WTC11 (cell line): ENCODE measurements around the gene SSH2. TPM values are rescaled to one million over a fixed set of nuclear protein-coding genes. Genes with fewer than 3 reads are reported as not detected.

Experiments used
- ATF1 ChIP-seq: sonication (generic); formaldehyde crosslinking; IDR thresholded peaks from 2 replicates; pipeline ENCODE4 v1.8.1; 2023; ENCODE audit warnings: mild to moderate bottlenecking, moderate library complexity, missing genetic modification reagents
- CBFB ChIP-seq: sonication (generic); formaldehyde crosslinking; IDR thresholded peaks from 2 replicates; pipeline ENCODE4 v1.8.1; 2022; ENCODE audit warnings: mild to moderate bottlenecking, low read depth, missing genetic modification reagents
- FOXP1 ChIP-seq: sonication (generic); formaldehyde crosslinking; IDR thresholded peaks from 2 replicates; pipeline ENCODE4 v1.8.0; 2022; ENCODE audit warnings: missing genetic modification reagents, mild to moderate bottlenecking, moderate library complexity, borderline replicate concordance
- GTF2I ChIP-seq: fragments of 250-450 bp; sonication (Bioruptor Pico); conservative IDR thresholded peaks from 2 replicates; pipeline ENCODE4 v1.4.0; 2021; ENCODE audit warnings: mild to moderate bottlenecking
- NR1H2 ChIP-seq: sonication (generic); formaldehyde crosslinking; IDR thresholded peaks from 2 replicates; pipeline ENCODE4 v1.9.0; 2021; ENCODE audit warnings: mild to moderate bottlenecking, moderate library complexity, missing genetic modification reagents
- NR3C1 ChIP-seq: sonication (generic); formaldehyde crosslinking; conservative IDR thresholded peaks from 2 replicates; pipeline ENCODE4 v1.8.1; 2023; ENCODE audit warnings: low read depth, mild to moderate bottlenecking, missing genetic modification reagents
- OVOL2 ChIP-seq: fragments of 250-450 bp; sonication (Bioruptor Pico); IDR thresholded peaks from 2 replicates; pipeline ENCODE4 v1.9.0; 2021; ENCODE audit warnings: mild to moderate bottlenecking, borderline replicate concordance
- ZNF263 ChIP-seq: sonication (generic); formaldehyde crosslinking; IDR thresholded peaks from 2 replicates; pipeline ENCODE4 v1.8.1; 2022; ENCODE audit warnings: low read depth, mild to moderate bottlenecking, moderate library complexity, missing genetic modification reagents
- ZNF423 ChIP-seq: fragments of 250-450 bp; sonication (Bioruptor Pico); IDR thresholded peaks from 2 replicates; pipeline ENCODE4 v2.1.2; 2022; ENCODE audit warnings: mild to moderate bottlenecking, moderate library complexity
- total RNA-seq: library from RNA; stranded (reverse); gene quantifications from 3 replicates; pipeline ENCODE4 v1.2.3, GENCODE V29; 2021
- TF ChIP-seq, protein P1 (sequence below): sonication (generic); formaldehyde crosslinking; IDR thresholded peaks from 2 replicates; pipeline ENCODE4 v1.8.1; 2023; ENCODE audit warnings: mild to moderate bottlenecking, missing genetic modification reagents, borderline replicate concordance
- TF ChIP-seq, protein P2 (sequence below): fragments of 200-600 bp; IDR thresholded peaks from 2 replicates; pipeline ENCODE4 v1.8.0; 2022; ENCODE audit warnings: antibody characterized with exemption
- TF ChIP-seq, protein P3 (sequence below): sonication (generic); formaldehyde crosslinking; IDR thresholded peaks from 2 replicates; pipeline ENCODE4 v1.8.0; 2023; ENCODE audit warnings: missing genetic modification reagents, mild to moderate bottlenecking, borderline replicate concordance
- TF ChIP-seq, protein P4 (sequence below): fragments of 250-450 bp; sonication (Bioruptor Pico); IDR thresholded peaks from 2 replicates; pipeline ENCODE4 v1.8.0; 2021; ENCODE audit warnings: mild to moderate bottlenecking
- TF ChIP-seq, protein P5 (sequence below): fragments of 250-450 bp; sonication (Bioruptor Pico); conservative IDR thresholded peaks from 2 replicates; pipeline ENCODE4 v1.9.0; 2021; ENCODE audit warnings: mild to moderate bottlenecking
- TF ChIP-seq, protein P6 (sequence below): sonication (generic); formaldehyde crosslinking; conservative IDR thresholded peaks from 2 replicates; pipeline ENCODE4 v1.8.1; 2023; ENCODE audit warnings: mild to moderate bottlenecking, low read depth, missing genetic modification reagents, moderate library complexity
- TF ChIP-seq, protein P7 (sequence below): sonication (generic); formaldehyde crosslinking; IDR thresholded peaks from 2 replicates; pipeline ENCODE4 v1.8.0; 2022; ENCODE audit warnings: missing genetic modification reagents

The SSH2 gene
- total RNA-seq, 1 experiment from 2014 or later: 14.3 TPM

DNA sequence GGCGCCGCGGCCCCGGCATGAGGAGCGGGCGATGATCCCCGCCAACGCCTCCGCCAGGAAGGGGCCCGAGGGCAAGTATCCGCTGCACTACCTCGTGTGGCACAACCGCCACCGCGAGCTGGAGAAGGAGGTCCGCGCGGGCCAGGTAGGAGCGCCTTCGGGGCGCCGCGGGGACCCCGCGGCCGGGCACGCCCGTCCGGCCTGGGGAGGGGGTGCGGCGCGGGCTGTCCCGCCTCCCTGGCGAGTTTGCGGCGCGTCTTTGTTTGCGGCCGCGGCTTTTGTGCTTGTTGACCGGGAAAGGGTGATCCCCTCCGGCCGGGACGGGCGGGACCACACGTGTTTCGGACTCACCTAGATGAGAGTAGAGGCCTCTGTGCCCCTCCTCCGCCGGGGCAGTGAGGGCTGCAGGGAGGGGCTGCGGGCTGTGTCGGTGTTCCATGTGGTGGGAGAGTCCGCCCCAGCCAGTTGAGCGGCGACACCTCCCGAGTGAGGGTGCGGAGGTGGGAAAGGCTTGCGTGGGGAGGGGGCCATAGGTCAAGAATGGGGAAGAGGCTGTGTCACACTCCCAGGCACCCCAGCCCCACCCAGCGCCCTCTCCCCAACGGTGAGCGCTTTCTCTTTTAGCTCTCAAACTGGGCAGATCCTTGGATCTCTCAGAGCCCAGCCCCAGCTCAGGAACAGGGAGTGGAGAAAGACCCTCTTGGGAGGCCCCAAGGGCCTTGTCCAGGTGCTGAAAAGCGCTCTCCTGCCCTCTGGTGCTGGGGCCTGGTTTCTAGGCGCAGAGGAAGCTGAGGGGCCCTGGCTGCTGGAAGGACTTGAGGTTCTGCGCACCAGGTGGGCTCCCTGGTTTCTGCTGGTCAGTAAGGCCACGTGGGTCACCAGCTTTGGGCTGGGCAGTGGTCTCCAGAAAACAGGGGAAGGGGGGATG is 336.2 kb downstream of the SSH2 start (continued):
- TF ChIP-seq, protein P1, sequence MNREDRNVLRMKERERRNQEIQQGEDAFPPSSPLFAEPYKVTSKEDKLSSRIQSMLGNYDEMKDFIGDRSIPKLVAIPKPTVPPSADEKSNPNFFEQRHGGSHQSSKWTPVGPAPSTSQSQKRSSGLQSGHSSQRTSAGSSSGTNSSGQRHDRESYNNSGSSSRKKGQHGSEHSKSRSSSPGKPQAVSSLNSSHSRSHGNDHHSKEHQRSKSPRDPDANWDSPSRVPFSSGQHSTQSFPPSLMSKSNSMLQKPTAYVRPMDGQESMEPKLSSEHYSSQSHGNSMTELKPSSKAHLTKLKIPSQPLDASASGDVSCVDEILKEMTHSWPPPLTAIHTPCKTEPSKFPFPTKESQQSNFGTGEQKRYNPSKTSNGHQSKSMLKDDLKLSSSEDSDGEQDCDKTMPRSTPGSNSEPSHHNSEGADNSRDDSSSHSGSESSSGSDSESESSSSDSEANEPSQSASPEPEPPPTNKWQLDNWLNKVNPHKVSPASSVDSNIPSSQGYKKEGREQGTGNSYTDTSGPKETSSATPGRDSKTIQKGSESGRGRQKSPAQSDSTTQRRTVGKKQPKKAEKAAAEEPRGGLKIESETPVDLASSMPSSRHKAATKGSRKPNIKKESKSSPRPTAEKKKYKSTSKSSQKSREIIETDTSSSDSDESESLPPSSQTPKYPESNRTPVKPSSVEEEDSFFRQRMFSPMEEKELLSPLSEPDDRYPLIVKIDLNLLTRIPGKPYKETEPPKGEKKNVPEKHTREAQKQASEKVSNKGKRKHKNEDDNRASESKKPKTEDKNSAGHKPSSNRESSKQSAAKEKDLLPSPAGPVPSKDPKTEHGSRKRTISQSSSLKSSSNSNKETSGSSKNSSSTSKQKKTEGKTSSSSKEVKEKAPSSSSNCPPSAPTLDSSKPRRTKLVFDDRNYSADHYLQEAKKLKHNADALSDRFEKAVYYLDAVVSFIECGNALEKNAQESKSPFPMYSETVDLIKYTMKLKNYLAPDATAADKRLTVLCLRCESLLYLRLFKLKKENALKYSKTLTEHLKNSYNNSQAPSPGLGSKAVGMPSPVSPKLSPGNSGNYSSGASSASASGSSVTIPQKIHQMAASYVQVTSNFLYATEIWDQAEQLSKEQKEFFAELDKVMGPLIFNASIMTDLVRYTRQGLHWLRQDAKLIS: peak; percentile 80; the same call in 1 of the 2 replicates
- TF ChIP-seq, protein P2, sequence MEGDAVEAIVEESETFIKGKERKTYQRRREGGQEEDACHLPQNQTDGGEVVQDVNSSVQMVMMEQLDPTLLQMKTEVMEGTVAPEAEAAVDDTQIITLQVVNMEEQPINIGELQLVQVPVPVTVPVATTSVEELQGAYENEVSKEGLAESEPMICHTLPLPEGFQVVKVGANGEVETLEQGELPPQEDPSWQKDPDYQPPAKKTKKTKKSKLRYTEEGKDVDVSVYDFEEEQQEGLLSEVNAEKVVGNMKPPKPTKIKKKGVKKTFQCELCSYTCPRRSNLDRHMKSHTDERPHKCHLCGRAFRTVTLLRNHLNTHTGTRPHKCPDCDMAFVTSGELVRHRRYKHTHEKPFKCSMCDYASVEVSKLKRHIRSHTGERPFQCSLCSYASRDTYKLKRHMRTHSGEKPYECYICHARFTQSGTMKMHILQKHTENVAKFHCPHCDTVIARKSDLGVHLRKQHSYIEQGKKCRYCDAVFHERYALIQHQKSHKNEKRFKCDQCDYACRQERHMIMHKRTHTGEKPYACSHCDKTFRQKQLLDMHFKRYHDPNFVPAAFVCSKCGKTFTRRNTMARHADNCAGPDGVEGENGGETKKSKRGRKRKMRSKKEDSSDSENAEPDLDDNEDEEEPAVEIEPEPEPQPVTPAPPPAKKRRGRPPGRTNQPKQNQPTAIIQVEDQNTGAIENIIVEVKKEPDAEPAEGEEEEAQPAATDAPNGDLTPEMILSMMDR: no peak
- TF ChIP-seq NR3C1 (CRISPR knock-in tag) (no peak; the same call in 1 of the 2 replicates), NR1H2 (CRISPR knock-in tag) (peak; percentile 58; the same call in 1 of the 2 replicates), ZNF423 (CRISPR knock-in tag) (no peak), ZNF263 (CRISPR knock-in tag) (no peak), OVOL2 (CRISPR knock-in tag) (no peak), ATF1 (CRISPR knock-in tag) (no peak), CBFB (CRISPR knock-in tag) (no peak), FOXP1 (CRISPR knock-in tag) (peak; percentile 76; the same call in 1 of the 2 replicates), GTF2I (CRISPR knock-in tag) (no peak)
- TF ChIP-seq, protein P3, sequence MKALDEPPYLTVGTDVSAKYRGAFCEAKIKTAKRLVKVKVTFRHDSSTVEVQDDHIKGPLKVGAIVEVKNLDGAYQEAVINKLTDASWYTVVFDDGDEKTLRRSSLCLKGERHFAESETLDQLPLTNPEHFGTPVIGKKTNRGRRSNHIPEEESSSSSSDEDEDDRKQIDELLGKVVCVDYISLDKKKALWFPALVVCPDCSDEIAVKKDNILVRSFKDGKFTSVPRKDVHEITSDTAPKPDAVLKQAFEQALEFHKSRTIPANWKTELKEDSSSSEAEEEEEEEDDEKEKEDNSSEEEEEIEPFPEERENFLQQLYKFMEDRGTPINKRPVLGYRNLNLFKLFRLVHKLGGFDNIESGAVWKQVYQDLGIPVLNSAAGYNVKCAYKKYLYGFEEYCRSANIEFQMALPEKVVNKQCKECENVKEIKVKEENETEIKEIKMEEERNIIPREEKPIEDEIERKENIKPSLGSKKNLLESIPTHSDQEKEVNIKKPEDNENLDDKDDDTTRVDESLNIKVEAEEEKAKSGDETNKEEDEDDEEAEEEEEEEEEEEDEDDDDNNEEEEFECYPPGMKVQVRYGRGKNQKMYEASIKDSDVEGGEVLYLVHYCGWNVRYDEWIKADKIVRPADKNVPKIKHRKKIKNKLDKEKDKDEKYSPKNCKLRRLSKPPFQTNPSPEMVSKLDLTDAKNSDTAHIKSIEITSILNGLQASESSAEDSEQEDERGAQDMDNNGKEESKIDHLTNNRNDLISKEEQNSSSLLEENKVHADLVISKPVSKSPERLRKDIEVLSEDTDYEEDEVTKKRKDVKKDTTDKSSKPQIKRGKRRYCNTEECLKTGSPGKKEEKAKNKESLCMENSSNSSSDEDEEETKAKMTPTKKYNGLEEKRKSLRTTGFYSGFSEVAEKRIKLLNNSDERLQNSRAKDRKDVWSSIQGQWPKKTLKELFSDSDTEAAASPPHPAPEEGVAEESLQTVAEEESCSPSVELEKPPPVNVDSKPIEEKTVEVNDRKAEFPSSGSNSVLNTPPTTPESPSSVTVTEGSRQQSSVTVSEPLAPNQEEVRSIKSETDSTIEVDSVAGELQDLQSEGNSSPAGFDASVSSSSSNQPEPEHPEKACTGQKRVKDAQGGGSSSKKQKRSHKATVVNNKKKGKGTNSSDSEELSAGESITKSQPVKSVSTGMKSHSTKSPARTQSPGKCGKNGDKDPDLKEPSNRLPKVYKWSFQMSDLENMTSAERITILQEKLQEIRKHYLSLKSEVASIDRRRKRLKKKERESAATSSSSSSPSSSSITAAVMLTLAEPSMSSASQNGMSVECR (CRISPR knock-in tag): peak; percentile 99
- TF ChIP-seq, protein P4, sequence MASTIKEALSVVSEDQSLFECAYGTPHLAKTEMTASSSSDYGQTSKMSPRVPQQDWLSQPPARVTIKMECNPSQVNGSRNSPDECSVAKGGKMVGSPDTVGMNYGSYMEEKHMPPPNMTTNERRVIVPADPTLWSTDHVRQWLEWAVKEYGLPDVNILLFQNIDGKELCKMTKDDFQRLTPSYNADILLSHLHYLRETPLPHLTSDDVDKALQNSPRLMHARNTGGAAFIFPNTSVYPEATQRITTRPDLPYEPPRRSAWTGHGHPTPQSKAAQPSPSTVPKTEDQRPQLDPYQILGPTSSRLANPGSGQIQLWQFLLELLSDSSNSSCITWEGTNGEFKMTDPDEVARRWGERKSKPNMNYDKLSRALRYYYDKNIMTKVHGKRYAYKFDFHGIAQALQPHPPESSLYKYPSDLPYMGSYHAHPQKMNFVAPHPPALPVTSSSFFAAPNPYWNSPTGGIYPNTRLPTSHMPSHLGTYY: peak; percentile 56; the same call in 1 of the 2 replicates
- TF ChIP-seq, protein P5, sequence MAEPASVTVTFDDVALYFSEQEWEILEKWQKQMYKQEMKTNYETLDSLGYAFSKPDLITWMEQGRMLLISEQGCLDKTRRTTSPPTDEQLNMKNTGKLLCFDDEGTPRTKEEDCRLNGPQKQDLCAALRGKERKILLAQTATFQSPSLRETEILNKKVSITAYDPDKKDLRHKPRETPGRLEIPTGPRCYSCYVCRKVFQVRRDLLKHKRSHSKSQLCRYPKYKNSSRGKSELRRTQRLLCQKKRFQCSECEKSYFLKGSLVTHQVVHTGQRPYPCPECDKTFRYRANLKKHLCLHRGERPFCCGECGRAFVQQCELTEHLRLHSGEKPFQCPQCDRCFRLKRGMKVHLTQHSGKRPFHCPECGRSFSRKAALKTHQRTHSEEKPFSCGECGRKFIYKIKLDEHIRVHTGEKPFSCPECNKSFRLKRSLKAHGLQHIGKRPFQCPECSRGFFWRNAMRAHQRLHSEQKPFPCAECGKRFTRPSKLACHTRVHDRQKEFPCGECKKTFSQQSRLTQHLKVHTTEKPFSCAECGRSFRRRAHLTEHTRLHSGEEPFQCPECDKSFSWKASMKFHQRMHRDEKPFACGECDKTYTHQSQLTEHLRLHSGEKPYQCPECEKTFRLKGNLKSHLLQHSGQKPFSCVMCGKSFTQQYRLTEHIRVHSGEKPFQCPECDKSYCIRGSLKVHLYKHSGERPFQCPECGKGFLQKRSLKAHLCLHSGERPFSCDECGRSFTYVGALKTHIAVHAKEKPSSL (CRISPR knock-in tag): no peak
- TF ChIP-seq, protein P6, sequence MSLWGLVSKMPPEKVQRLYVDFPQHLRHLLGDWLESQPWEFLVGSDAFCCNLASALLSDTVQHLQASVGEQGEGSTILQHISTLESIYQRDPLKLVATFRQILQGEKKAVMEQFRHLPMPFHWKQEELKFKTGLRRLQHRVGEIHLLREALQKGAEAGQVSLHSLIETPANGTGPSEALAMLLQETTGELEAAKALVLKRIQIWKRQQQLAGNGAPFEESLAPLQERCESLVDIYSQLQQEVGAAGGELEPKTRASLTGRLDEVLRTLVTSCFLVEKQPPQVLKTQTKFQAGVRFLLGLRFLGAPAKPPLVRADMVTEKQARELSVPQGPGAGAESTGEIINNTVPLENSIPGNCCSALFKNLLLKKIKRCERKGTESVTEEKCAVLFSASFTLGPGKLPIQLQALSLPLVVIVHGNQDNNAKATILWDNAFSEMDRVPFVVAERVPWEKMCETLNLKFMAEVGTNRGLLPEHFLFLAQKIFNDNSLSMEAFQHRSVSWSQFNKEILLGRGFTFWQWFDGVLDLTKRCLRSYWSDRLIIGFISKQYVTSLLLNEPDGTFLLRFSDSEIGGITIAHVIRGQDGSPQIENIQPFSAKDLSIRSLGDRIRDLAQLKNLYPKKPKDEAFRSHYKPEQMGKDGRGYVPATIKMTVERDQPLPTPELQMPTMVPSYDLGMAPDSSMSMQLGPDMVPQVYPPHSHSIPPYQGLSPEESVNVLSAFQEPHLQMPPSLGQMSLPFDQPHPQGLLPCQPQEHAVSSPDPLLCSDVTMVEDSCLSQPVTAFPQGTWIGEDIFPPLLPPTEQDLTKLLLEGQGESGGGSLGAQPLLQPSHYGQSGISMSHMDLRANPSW (CRISPR knock-in tag): no peak
- TF ChIP-seq, protein P7, sequence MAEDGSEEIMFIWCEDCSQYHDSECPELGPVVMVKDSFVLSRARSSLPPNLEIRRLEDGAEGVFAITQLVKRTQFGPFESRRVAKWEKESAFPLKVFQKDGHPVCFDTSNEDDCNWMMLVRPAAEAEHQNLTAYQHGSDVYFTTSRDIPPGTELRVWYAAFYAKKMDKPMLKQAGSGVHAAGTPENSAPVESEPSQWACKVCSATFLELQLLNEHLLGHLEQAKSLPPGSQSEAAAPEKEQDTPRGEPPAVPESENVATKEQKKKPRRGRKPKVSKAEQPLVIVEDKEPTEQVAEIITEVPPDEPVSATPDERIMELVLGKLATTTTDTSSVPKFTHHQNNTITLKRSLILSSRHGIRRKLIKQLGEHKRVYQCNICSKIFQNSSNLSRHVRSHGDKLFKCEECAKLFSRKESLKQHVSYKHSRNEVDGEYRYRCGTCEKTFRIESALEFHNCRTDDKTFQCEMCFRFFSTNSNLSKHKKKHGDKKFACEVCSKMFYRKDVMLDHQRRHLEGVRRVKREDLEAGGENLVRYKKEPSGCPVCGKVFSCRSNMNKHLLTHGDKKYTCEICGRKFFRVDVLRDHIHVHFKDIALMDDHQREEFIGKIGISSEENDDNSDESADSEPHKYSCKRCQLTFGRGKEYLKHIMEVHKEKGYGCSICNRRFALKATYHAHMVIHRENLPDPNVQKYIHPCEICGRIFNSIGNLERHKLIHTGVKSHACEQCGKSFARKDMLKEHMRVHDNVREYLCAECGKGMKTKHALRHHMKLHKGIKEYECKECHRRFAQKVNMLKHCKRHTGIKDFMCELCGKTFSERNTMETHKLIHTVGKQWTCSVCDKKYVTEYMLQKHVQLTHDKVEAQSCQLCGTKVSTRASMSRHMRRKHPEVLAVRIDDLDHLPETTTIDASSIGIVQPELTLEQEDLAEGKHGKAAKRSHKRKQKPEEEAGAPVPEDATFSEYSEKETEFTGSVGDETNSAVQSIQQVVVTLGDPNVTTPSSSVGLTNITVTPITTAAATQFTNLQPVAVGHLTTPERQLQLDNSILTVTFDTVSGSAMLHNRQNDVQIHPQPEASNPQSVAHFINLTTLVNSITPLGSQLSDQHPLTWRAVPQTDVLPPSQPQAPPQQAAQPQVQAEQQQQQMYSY: peak; percentile 50; the same call in 1 of the 2 replicates
